PC-3 (cell line): ENCODE data around the gene FLT1. TPM values are rescaled to one million over a fixed set of nuclear protein-coding genes. Genes with fewer than 3 reads are reported as not detected.

Experiments
- ATAC-seq: fragments of 200-7000 bp; cut with Tn5 transposase; 2 replicates; pipeline ENCODE4 v1.9.1; 2020; ENCODE audit warnings: mild to moderate bottlenecking, moderate library complexity
- BruUV-seq: library from RNA; stranded (reverse); fragments of 400-500 nt; replicated peaks from 2 replicates; lab custom pipeline; 2021; lab: Mats Ljungman, UMichigan
- CTCF ChIA-PET: fragments of 300-600 bp; sonication (Branson Sonifier 250); formaldehyde crosslinking; loops from one replicate; lab custom pipeline; 2022; ENCODE audit warnings: antibody characterized with exemption; lab: Charles Lee
- POLR2A ChIA-PET: fragments of 300-600 bp; sonication (Branson Sonifier 250); formaldehyde crosslinking; loops from one replicate; lab custom pipeline; 2022; ENCODE audit warnings: antibody characterized with exemption; ENCODE audit not compliant: unreplicated experiment; lab: Charles Lee
- DNase-seq: peaks from one replicate; pipeline ENCODE4 v3.0.0-alpha.2; 2015
- H2AFZ ChIP-seq: fragments of 300-600 bp; sonication (generic); 2 replicates; pipeline ENCODE4 v1.6.0; 2016; ENCODE audit warnings: antibody characterized with exemption, low read length
- H3F3A ChIP-seq: fragments of 300-600 bp; sonication (generic); one replicate; pipeline ENCODE4 v1.6.0; 2017; ENCODE audit warnings: antibody characterized with exemption, low read length, control low read depth, mild to moderate bottlenecking; ENCODE audit not compliant: unreplicated experiment
- H3K27ac ChIP-seq: fragments of 300-600 bp; sonication (generic); 2 replicates; pipeline ENCODE4 v1.5.1; 2016; ENCODE audit warnings: mild to moderate bottlenecking, low read length
- H3K27me3 ChIP-seq: fragments of 300-600 bp; sonication (generic); 2 replicates; pipeline ENCODE4 v1.6.1; 2016; ENCODE audit warnings: low read length, mixed read lengths
- H3K36me3 ChIP-seq: fragments of 300-600 bp; sonication (generic); 2 replicates; pipeline ENCODE4 v1.6.1; 2016; ENCODE audit warnings: low read depth, mixed run types, low read length, mixed read lengths
- H3K4me1 ChIP-seq: fragments of 300-600 bp; sonication (generic); 2 replicates; pipeline ENCODE4 v1.5.1; 2016; ENCODE audit warnings: low read length; ENCODE audit not compliant: insufficient read depth
- H3K4me2 ChIP-seq: fragments of 300-600 bp; sonication (generic); 2 replicates; pipeline ENCODE4 v1.6.0; 2016; ENCODE audit warnings: low read length
- H3K4me3 ChIP-seq: fragments of 300-600 bp; sonication (generic); 2 replicates; pipeline ENCODE4 v1.5.1; 2016; ENCODE audit warnings: mild to moderate bottlenecking, low read length, mixed read lengths
- H3K79me2 ChIP-seq: fragments of 300-600 bp; sonication (generic); 2 replicates; pipeline ENCODE4 v1.6.1; 2017; ENCODE audit warnings: low read length, mixed read lengths
- H3K9ac ChIP-seq: fragments of 300-600 bp; sonication (generic); 2 replicates; pipeline ENCODE4 v1.6.0; 2016; ENCODE audit warnings: mild to moderate bottlenecking, low read length
- H3K9me2 ChIP-seq: fragments of 300-600 bp; sonication (generic); replicated peaks from 2 replicates; pipeline ENCODE4 v1.6.1; 2016; ENCODE audit warnings: mixed run types, low read length, mixed read lengths
- H3K9me3 ChIP-seq: fragments of 300-600 bp; sonication (generic); 2 replicates; pipeline ENCODE4 v1.6.1; 2016; ENCODE audit warnings: low read length, mixed read lengths
- H4K20me1 ChIP-seq: fragments of 300-600 bp; sonication (generic); 2 replicates; pipeline ENCODE4 v1.6.1; 2016; ENCODE audit warnings: low read length, mixed read lengths
- EZH2 ChIP-seq: fragments of 300-600 bp; sonication (generic); IDR thresholded peaks from one replicate; pipeline ENCODE4 v1.6.1; 2017; ENCODE audit warnings: antibody characterized with exemption, mild to moderate bottlenecking, low read length; ENCODE audit not compliant: unreplicated experiment
- EZH2phosphoT487 ChIP-seq: fragments of 300-600 bp; sonication (generic); IDR thresholded peaks from 2 replicates; pipeline ENCODE4 v1.6.1; 2018; ENCODE audit warnings: mild to moderate bottlenecking, antibody characterized with exemption, low read length, borderline replicate concordance
- intact Hi-C: fragments of 100-400 bp; cut with micrococcal nuclease; formaldehyde crosslinking; loops from 2 replicates; pipeline ENCODE4 v1.9.0; 2023
- total RNA-seq: library from RNA; depleted of rRNA; stranded (reverse); fragments of >200 nt; gene quantifications from 2 replicates; pipeline ENCODE4 v1.2.3, GENCODE V29; 2014
- TF ChIP-seq, protein P1 (sequence below): fragments of 300-600 bp; sonication (generic); conservative IDR thresholded peaks from 2 replicates; pipeline ENCODE4 v1.5.1; 2017; ENCODE audit warnings: antibody characterized with exemption, low read depth, mild to moderate bottlenecking, low read length

The FLT1 gene
- total RNA-seq, 1 experiment from 2014 or later: 1.2 TPM

DNA sequence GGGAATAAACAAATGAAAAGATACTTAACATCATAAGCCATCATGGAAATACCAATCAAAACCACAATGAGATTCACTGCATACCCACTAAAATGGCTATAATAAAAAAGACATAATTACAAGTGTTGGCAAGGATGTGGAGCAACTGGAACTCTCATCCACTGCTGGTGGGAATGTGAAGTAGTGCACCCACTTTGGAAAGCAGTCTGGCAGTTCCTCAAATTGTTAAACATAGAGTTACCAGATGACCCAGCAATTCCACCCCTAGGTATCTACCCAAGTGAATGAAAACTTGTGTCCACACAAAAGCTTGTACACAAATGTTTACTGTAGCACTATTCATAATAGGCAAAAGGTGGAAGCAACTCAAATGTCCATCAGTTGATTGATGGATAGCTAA, 46.9 kb downstream of the FLT1 start:
- Histone ChIP-seq H3K4me3 (no peak overlapping the region), H3K4me1 (no peaks in the 10 kb centered on the region; the same call in 1 of the 2 replicates), H3K9me3 (no peaks in the 10 kb centered on the region), H2AFZ (no peak overlapping the region), H3K27me3 (peaks cover 33% of the 10 kb centered on the region), H4K20me1 (no peaks in the 10 kb centered on the region), H3K36me3 (no peaks in the 10 kb centered on the region), H3K27ac (no peak overlapping the region), H3F3A (no peaks in the 10 kb centered on the region), H3K9me2 (no peaks in the 10 kb centered on the region), H3K9ac (no peak overlapping the region), H3K4me2 (no peak overlapping the region), H3K79me2 (no peaks in the 10 kb centered on the region)
- ATAC-seq: no peak
- TF ChIP-seq EZH2phosphoT487: no peak
- TF ChIP-seq, protein P1, sequence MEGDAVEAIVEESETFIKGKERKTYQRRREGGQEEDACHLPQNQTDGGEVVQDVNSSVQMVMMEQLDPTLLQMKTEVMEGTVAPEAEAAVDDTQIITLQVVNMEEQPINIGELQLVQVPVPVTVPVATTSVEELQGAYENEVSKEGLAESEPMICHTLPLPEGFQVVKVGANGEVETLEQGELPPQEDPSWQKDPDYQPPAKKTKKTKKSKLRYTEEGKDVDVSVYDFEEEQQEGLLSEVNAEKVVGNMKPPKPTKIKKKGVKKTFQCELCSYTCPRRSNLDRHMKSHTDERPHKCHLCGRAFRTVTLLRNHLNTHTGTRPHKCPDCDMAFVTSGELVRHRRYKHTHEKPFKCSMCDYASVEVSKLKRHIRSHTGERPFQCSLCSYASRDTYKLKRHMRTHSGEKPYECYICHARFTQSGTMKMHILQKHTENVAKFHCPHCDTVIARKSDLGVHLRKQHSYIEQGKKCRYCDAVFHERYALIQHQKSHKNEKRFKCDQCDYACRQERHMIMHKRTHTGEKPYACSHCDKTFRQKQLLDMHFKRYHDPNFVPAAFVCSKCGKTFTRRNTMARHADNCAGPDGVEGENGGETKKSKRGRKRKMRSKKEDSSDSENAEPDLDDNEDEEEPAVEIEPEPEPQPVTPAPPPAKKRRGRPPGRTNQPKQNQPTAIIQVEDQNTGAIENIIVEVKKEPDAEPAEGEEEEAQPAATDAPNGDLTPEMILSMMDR: no peak
- no peak for TF ChIP-seq EZH2
- DNase-seq: no peak
- ChIA-PET CTCF (no interaction called here), POLR2A (no interaction called here)
- intact Hi-C loops: no loop called here
- BruUV-seq: no TSS peak

DNA sequence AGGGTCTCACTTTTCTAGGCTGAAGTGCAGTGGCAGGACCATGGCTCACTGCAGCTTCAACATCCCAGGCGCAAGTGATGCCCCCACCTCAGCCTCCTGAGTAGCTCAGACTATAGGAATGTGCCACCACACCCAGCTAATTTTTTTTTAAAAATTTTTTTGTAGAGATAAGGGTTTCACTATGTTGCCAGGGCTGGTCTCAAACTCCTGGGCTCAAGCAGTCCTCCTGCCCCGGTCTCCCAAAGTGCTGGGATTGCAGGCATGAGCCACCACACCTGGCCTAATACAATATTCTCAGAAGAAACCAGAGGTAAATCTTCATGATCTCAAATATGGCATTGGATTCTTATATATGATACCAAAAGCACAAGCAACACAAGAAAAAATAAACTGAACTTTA, 47.7 kb downstream of the FLT1 start:
- Histone ChIP-seq H3K4me2 (no peak overlapping the region), H2AFZ (no peak overlapping the region), H3K9me2 (no peaks in the 10 kb centered on the region), H3K4me3 (no peak overlapping the region), H3K9me3 (no peaks in the 10 kb centered on the region), H3K27ac (no peak overlapping the region), H4K20me1 (no peaks in the 10 kb centered on the region), H3K36me3 (no peaks in the 10 kb centered on the region), H3K9ac (no peak overlapping the region), H3F3A (no peaks in the 10 kb centered on the region), H3K79me2 (no peaks in the 10 kb centered on the region), H3K27me3 (peaks cover 37% of the 10 kb centered on the region), H3K4me1 (no peaks in the 10 kb centered on the region; the same call in 1 of the 2 replicates)
- BruUV-seq: no TSS peak
- ChIA-PET CTCF (no interaction called here), POLR2A (no interaction called here)
- intact Hi-C loops: no loop called here
- no peak for ATAC-seq
- no peak for DNase-seq
- TF ChIP-seq EZH2 (no peak), EZH2phosphoT487 (no peak)
- TF ChIP-seq, protein P1: no peak

DNA sequence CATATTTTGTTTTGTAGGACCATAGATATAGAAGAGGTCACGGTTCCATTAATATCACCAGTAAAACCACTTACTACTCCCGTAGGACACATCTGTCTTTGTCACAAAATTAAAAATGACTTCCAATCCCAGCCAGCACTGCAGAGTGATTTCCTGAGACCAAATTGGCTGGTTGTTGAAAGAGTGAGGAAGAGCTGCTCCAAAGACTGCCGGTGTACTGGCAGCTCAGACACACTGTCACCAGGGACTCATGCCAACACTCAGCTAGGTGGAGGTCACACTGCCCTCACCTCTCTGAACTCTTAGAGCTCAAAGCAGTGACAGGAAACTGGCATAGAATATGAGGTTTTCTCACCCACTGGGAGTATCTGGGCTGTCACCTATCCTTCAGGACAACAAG, 52.1 kb downstream of the FLT1 start:
- Histone ChIP-seq H3K79me2 (no peaks in the 10 kb centered on the region), H3K4me1 (no peaks in the 10 kb centered on the region), H3K4me3 (no peak overlapping the region), H4K20me1 (no peaks in the 10 kb centered on the region), H2AFZ (no peak overlapping the region), H3K4me2 (no peak overlapping the region), H3F3A (no peaks in the 10 kb centered on the region), H3K27me3 (peaks cover 56% of the 10 kb centered on the region), H3K9me2 (no peaks in the 10 kb centered on the region), H3K36me3 (no peaks in the 10 kb centered on the region), H3K9me3 (no peaks in the 10 kb centered on the region), H3K27ac (no peak overlapping the region), H3K9ac (no peak overlapping the region)
- intact Hi-C loops: no loop called here
- ChIA-PET POLR2A (no interaction called here), CTCF (no interaction called here)
- DNase-seq: no peak
- BruUV-seq: no TSS peak
- ATAC-seq: no peak
- TF ChIP-seq EZH2phosphoT487 (no peak), EZH2 (no peak)
- TF ChIP-seq, protein P1: no peak
